Aortic smooth muscle cell (primary cell): ENCODE results near the gene TPK1. TPM values are rescaled to one million over a fixed set of nuclear protein-coding genes. Genes with fewer than 3 reads are reported as not detected.

ENCODE experiments used
- total RNA-seq: library from RNA; depleted of rRNA; stranded (reverse); fragments of >200 nt; gene quantifications from 2 replicates; pipeline ENCODE4 v1.2.3, GENCODE V29; 2014

TPK1 gene
- total RNA-seq, result 6.0 and 6.2 TPM in 2 replicates

DNA sequence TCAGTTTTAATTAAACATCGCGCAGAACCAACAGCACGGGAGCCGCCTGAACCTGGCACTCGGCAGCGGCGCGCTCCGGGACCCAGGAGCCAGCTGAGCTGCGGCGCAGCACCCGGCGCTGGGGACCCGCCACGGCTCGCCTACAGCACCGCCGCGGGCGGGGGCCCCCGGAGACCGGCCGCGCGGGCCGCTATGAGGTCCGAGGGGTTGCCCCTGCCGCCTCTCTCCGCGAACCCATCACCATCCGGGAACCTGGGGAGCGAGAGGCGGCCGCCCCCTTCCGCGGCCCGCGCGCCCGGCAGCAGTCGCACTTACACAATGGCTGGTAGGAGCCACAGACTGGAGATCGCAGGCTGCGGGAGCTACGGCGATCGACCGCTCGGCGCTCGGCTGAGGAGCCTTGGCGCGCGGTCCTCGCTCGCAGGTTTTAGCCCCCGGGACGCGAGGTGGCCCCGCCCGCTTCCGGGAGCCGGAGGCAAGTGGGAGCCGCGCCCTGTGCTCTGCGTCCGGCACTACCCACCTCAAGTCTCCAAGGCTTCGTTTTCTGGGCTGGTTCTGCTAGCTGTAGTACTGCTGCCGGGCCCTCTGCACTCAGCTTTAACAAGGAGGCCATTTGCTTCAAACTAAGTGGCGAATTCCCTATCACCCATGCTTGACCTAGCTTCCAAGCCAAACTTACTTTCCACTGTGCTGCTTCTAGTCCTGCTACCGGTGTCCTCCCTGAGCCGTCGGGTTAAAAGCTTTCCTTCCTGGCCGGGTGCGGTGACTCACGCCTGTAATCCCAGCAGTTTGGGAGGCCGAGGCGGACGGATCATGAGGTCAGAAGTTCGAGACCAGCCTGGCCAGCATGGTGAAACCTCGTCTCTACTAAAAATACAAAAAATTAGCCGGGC is at the start of gene TPK1:
TPK1 (minus strand) TSS at position 402 of the 893 bp plus-strand sequence. CDS start 451 bp downstream, outside the sequence.

DNA sequence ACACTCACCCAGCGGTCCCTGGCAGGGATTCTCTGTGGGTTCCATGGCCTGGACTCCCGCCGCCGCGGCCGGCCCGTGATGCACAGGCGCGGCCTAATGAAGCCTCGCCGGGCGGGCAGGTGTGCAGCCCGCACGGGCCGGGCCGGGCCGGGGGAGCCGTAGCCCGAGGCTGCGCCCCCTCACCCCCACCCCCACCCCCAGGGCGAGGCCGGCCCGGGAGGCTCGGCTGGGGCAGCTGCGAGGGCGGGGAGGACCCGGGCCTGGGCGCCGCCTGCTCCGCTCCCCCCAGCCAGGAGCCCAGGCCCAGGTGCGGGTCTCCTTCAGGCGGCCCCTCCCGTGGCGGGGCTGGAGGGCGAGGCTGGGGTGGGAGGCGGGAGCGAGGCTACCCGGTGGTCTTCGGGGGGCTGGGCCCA is 432.2 kb downstream of the TPK1 start, which contains the start of gene NOBOX:
NOBOX (minus strand) TSS at position 45 of the 413 bp plus-strand sequence.

